Measurements from ENCODE around the gene EMX2.

Gene EMX2

GRCh38 chr10:117550599-117551329 lies 8.2 kb downstream of the EMX2 start:
- H3K4me3 ChIP-seq (ENCODE audit: low read depth, low read length): no peak overlapping the region
- no peak for TF ChIP-seq CTCF (IDR thresholded peaks at IDR 0.05; ENCODE audit: borderline replicate concordance, insufficient read depth, low read depth, low read length)

- no peak overlapping the region for H3K4me3 ChIP-seq (ENCODE audit: low read depth, low read length)
Measured at GRCh38 chr10:117551330-117552155, 9.0 kb downstream of the EMX2 start.

DNA sequence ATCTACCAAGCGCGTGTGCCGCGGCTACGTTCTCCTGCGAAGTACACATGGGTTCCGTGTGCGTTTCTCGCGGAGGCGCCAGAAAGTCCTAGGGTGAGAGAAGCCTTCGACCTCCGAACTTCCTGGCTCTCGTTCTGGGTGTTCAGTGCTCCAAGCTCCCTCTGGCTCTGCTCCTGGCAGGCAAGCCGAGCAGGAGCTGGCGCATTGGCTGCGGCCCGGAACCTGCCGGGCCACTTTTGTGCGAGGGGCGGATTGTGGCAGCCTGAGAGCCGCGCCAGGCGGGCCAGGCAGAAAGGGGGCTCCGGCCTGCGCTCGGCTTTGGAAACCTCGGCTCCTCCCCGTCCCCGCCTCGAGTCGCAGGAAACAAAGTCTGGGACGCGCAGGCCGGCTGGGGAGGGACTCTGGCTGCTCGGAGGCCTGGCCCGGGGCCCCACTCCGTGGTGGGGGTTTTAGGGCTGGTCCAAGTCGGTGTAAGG lies 9.6 kb downstream of the EMX2 start:
- H3K4me3 ChIP-seq (ENCODE audit: low read depth, low read length): no peak overlapping the region
- TF ChIP-seq CTCF (IDR thresholded peaks at IDR 0.05; ENCODE audit: borderline replicate concordance, insufficient read depth, low read depth, low read length): no peak

More at GRCh38 chr10:117551330-117552155, 9.0 kb downstream of the EMX2 start:
- TF ChIP-seq CTCF (IDR thresholded peaks at IDR 0.05; ENCODE audit: borderline replicate concordance, insufficient read depth, low read depth, low read length): no peak

- no peak for TF ChIP-seq CTCF (IDR thresholded peaks at IDR 0.05; ENCODE audit: borderline replicate concordance, insufficient read depth, low read depth, low read length)
- H3K4me3 ChIP-seq (ENCODE audit: low read depth, low read length): no peak overlapping the region
Measured at GRCh38 chr10:117552701-117553141, 10.2 kb downstream of the EMX2 start.

GRCh38 chr10:117553142-117553814 lies 10.7 kb downstream of the EMX2 start:
- H3K4me3 ChIP-seq (ENCODE audit: low read depth, low read length): no peak overlapping the region
- no peak for TF ChIP-seq CTCF (IDR thresholded peaks at IDR 0.05; ENCODE audit: borderline replicate concordance, insufficient read depth, low read depth, low read length)

- no peak overlapping the region for H3K4me3 ChIP-seq (ENCODE audit: low read depth, low read length)
- TF ChIP-seq CTCF (IDR thresholded peaks at IDR 0.05; ENCODE audit: borderline replicate concordance, insufficient read depth, low read depth, low read length): no peak
Measured at GRCh38 chr10:117553815-117554172, 11.2 kb downstream of the EMX2 start.

Data from GM12875 (cell line).